K562 (cell line): ENCODE results near the gene RALA. TPM values are rescaled to one million over a fixed set of nuclear protein-coding genes. Genes with fewer than 3 reads are reported as not detected.

Source experiments
- ATAC-seq: fragments of 200-7000 bp; cut with Tn5 transposase; 3 replicates; pipeline ENCODE4 v1.9.1; 2020; ENCODE audit warnings: moderate library complexity
- BruUV-seq: library from RNA; stranded (reverse); fragments of 400-500 nt; replicated peaks from 2 replicates; lab custom pipeline; 2021; lab: Mats Ljungman, UMichigan
- CTCF ChIA-PET: fragments of 300-600 bp; formaldehyde crosslinking; extraction: SDS; loops from one replicate; lab custom pipeline; 2021; ENCODE audit warnings: low intra/inter-chr PET ratio; lab: Yijun Ruan, JAX
- POLR2A ChIA-PET: fragments of 300-600, 350-650 bp; sonication (Branson Sonifier 250); formaldehyde crosslinking; extraction: SDS; loops from one replicate; lab custom pipeline; 2021; ENCODE audit warnings: antibody characterized with exemption, inconsistent platforms; lab: Yijun Ruan, JAX
- DNase-seq, 4 experiments: peaks; one replicate each; pipeline versions ENCODE4 v3.0.0 to v3.0.0-alpha.2; 2011 to 2018; ENCODE audit warnings: low spot score in 3 of 4, mixed read lengths in 3 of 4; ENCODE audit errors: extremely low read depth in 1 of 4
- FAIRE-seq: peaks from 2 replicates; lab custom pipeline; 2011; peaks lifted over from hg19 to GRCh38; lab: Jason Lieb, UNC
- H2AFZ ChIP-seq: 2 replicates; pipeline ENCODE4 v1.6.0; 2011; ENCODE audit warnings: low read depth, low read length, control low read depth, inconsistent platforms
- H3K27ac ChIP-seq: fragments of 200-600 bp; 3 replicates; pipeline ENCODE4 v1.8.0; 2011; ENCODE audit warnings: low read depth, mild to moderate bottlenecking, control low read depth, inconsistent platforms, low read length, moderate library complexity, mixed read lengths; ENCODE audit errors: extremely low read depth
- H3K27me3 ChIP-seq, 2 experiments: fragments of 300-600 bp in 1 of 2; 2 replicates in 1 of 2; 3 replicates in 1 of 2; pipeline versions ENCODE4 v1.6.0 to v1.8.0; 2011; ENCODE audit warnings: inconsistent platforms in 2 of 2, low read length in 2 of 2, mild to moderate bottlenecking in 1 of 2, mixed read lengths in 1 of 2, moderate library complexity in 1 of 2; ENCODE audit not compliant: control insufficient read depth in 2 of 2, insufficient read depth in 2 of 2
- H3K36me3 ChIP-seq: fragments of 300-600 bp; 3 replicates; pipeline ENCODE4 v1.8.0; 2011; ENCODE audit warnings: mild to moderate bottlenecking, low read length, inconsistent platforms; ENCODE audit not compliant: control insufficient read depth, insufficient read depth
- H3K4me1 ChIP-seq, 2 experiments: fragments of 200-600 bp in 1 of 2; replicated peaks in 1 of 2; 2 replicates in 1 of 2; 3 replicates in 1 of 2; pipeline versions ENCODE4 v1.5.1 to v1.8.0; 2011; ENCODE audit warnings: inconsistent platforms in 2 of 2, low read length in 2 of 2, mild to moderate bottlenecking in 1 of 2, mixed read lengths in 1 of 2, moderate library complexity in 1 of 2; ENCODE audit not compliant: control insufficient read depth in 2 of 2, insufficient read depth in 2 of 2
- H3K4me2 ChIP-seq: 2 replicates; pipeline ENCODE4 v1.6.1; 2011; ENCODE audit warnings: low read length, control low read depth, inconsistent platforms, mixed read lengths; ENCODE audit not compliant: insufficient read depth
- H3K4me3 ChIP-seq: fragments of 200-600 bp; sonication (generic), shearing (Covaris generic); 2 replicates; pipeline ENCODE4 v1.5.1; 2016; ENCODE audit warnings: control low read depth, inconsistent platforms
- H3K79me2 ChIP-seq: fragments of 200-600 bp; 3 replicates; pipeline ENCODE4 v1.8.0; 2011; ENCODE audit warnings: low read length, inconsistent platforms; ENCODE audit not compliant: control insufficient read depth, insufficient read depth
- H3K9ac ChIP-seq, 2 experiments: 2 replicates each; pipeline versions ENCODE4 v1.6.0 to v1.6.1; 2011; ENCODE audit warnings: low read depth in 2 of 2, low read length in 2 of 2, control low read depth in 1 of 2, inconsistent platforms in 1 of 2, mild to moderate bottlenecking in 1 of 2, mixed read lengths in 1 of 2; ENCODE audit not compliant: insufficient read depth in 1 of 2
- H3K9me1 ChIP-seq: one replicate; pipeline ENCODE4 v1.6.0; 2011; ENCODE audit warnings: inconsistent platforms, mild to moderate bottlenecking, low read length, moderate library complexity; ENCODE audit not compliant: control insufficient read depth, insufficient read depth
- H3K9me3 ChIP-seq: replicated peaks from 2 replicates; pipeline ENCODE4 v1.5.1; 2011; ENCODE audit warnings: low read depth, low read length, inconsistent platforms; ENCODE audit not compliant: control insufficient read depth, insufficient read depth
- H4K20me1 ChIP-seq: replicated peaks from 2 replicates; pipeline ENCODE4 v1.6.1; 2011; ENCODE audit warnings: low read length, inconsistent platforms, mixed read lengths; ENCODE audit not compliant: control insufficient read depth, insufficient read depth
- ATF6 ChIP-seq: sonication (generic); formaldehyde crosslinking; IDR thresholded peaks from 2 replicates; pipeline ENCODE4 v1.4.0; 2020; ENCODE audit warnings: mild to moderate bottlenecking, missing genetic modification reagents
- BRCA1 ChIP-seq, 2 experiments: fragments of 450-650 bp in 1 of 2; sonication (generic) in 1 of 2; formaldehyde crosslinking in 1 of 2; IDR thresholded peaks; 2 replicates each; pipeline versions ENCODE4 v1.5.0 to v1.6.1; 2017 to 2020; ENCODE audit warnings: mild to moderate bottlenecking in 1 of 2, missing genetic modification reagents in 1 of 2
- EHMT2 ChIP-seq: fragments of 450-650 bp; IDR thresholded peaks from 2 replicates; pipeline ENCODE4 v1.6.1; 2018; ENCODE audit warnings: antibody characterized with exemption
- ETV6 ChIP-seq, 3 experiments: fragments of 150-350 bp in 1 of 3; sonication (generic) in 1 of 3; formaldehyde crosslinking in 1 of 3; IDR thresholded peaks; 2 replicates each; pipeline versions ENCODE4 v1.6.1 to v1.8.0; 2014 to 2022; ENCODE audit warnings: borderline replicate concordance in 2 of 3, low read depth in 2 of 3, antibody characterized with exemption in 1 of 3, low read length in 1 of 3, mild to moderate bottlenecking in 1 of 3, missing genetic modification reagents in 1 of 3
- LCOR ChIP-seq: sonication (generic); formaldehyde crosslinking; IDR thresholded peaks from 2 replicates; pipeline ENCODE4 v1.8.0; 2022; ENCODE audit warnings: mild to moderate bottlenecking, missing genetic modification reagents
- MXI1 ChIP-seq: IDR thresholded peaks from 2 replicates; pipeline ENCODE4 v1.6.1; 2011; ENCODE audit warnings: low read depth, mild to moderate bottlenecking, improper control_type of control experiment, low read length
- NR3C1 ChIP-seq: sonication (generic); formaldehyde crosslinking; IDR thresholded peaks from 2 replicates; pipeline ENCODE4 v1.8.1; 2022; ENCODE audit warnings: missing genetic modification reagents
- PHB ChIP-seq: fragments of 250-450 bp; sonication (Bioruptor Pico); IDR thresholded peaks from 2 replicates; pipeline ENCODE4 v1.5.0; 2021
- POLR2AphosphoS2 ChIP-seq: IDR thresholded peaks from 2 replicates; pipeline ENCODE4 v1.6.1; 2012; ENCODE audit warnings: low read length, improper control_type of control experiment
- ZFP30 ChIP-seq: fragments of 250-450 bp; sonication (Bioruptor Pico); IDR thresholded peaks from 2 replicates; pipeline ENCODE4 v1.8.0; 2022; ENCODE audit warnings: moderate library complexity, mild to moderate bottlenecking, inconsistent platforms, borderline replicate concordance
- ZNF282 ChIP-seq: sonication (generic); formaldehyde crosslinking; IDR thresholded peaks from 2 replicates; pipeline ENCODE4 v1.8.1; 2023; ENCODE audit warnings: missing genetic modification reagents
- ZNF3 ChIP-seq: fragments of 250-450 bp; sonication (Bioruptor Pico); IDR thresholded peaks from 2 replicates; pipeline ENCODE4 v1.5.0; 2021; ENCODE audit warnings: mild to moderate bottlenecking, moderate library complexity
- ZNF436 ChIP-seq: fragments of 250-450, 450-650 bp; sonication (Bioruptor Pico); formaldehyde crosslinking; IDR thresholded peaks from 2 replicates; pipeline ENCODE4 v1.7.0; 2020; ENCODE audit warnings: mild to moderate bottlenecking
- ZNF76 ChIP-seq: fragments of 250-450 bp; sonication (Bioruptor Pico); IDR thresholded peaks from 2 replicates; pipeline ENCODE4 v1.4.0; 2020; ENCODE audit warnings: mild to moderate bottlenecking, moderate library complexity, borderline replicate concordance
- WGBS: fragments of 100-300 bp; shearing (Covaris generic); methylation state at CpG from one replicate; pipeline ENCODE4 v1.1.6; 2016; ENCODE audit warnings: low coverage, mixed read lengths; ENCODE audit not compliant: insufficient coverage; ENCODE audit errors: missing lambda C conversion rate; 5-methylcytosine and 5-hydroxymethylcytosine counted together
- in situ Hi-C: fragments of 300-500 bp; cut with MboI; formaldehyde crosslinking; loops from 4 replicates; pipeline ENCODE4 v1.15.0; 2018; ENCODE audit warnings: inconsistent platforms, mixed read lengths
- intact Hi-C: fragments of 100-400 bp; cut with micrococcal nuclease; formaldehyde crosslinking; loops from 2 replicates; pipeline ENCODE4 v1.14.2; 2022
- polyA plus RNA-seq, 8 experiments: library from polyadenylated mRNA; depleted of rRNA in 4 of 8; stranded (reverse) in 5 of 8; unstranded in 3 of 8; fragments of >200 nt; fragmentation: Nextera tagmentation in 2 of 8; fragmentation: Illumina TruSeq in 1 of 8; extraction: Ambion mirVana in 2 of 8; extraction: Trizol in 1 of 8; gene quantifications; 2 replicates each; pipeline versions ENCODE4 v1.2.1 to v1.2.3, GENCODE V29; 2011 to 2014; ENCODE audit warnings: inconsistent platforms in 1 of 8, missing spikeins in 1 of 8
- total RNA-seq, 7 experiments: library from RNA; depleted of rRNA in 6 of 7; stranded (reverse); fragments of >200 nt in 6 of 7; fragmentation: Illumina TruSeq in 2 of 7; extraction: Trizol in 2 of 7; gene quantifications; 2 replicates each; pipeline versions ENCODE4 v1.2.1 to v1.2.3, GENCODE V29; 2011 to 2021; ENCODE audit warnings: low replicate concordance in 1 of 7
- TF ChIP-seq, protein P1 (sequence below): fragments of 250-450 bp; sonication (Bioruptor Pico); IDR thresholded peaks from 2 replicates; pipeline ENCODE4 v1.5.1; 2021; ENCODE audit warnings: mild to moderate bottlenecking
- TF ChIP-seq, protein P2 (sequence below): sonication (generic); formaldehyde crosslinking; IDR thresholded peaks from 2 replicates; pipeline ENCODE4 v1.8.1; 2023; ENCODE audit warnings: mild to moderate bottlenecking, missing genetic modification reagents

Gene RALA
- total and polyA plus RNA-seq, 9 of the 15 experiments (the other 6 are each of a cell fraction or from before 2014, with no cell fraction given) = 7.2 to 28.0 (median 25.7) TPM

GRCh38 chr7:39741942-39742623 is 118.7 kb downstream of the RALA start:
- no peak overlapping the region for H3K27ac ChIP-seq
- in situ Hi-C loops (loop anchor here (5.0 kb wide), 1 partner anchor 160 kb away; no protein-coding TSS in a partner anchor), intact Hi-C loops (loop anchor here (1.0 to 5.0 kb wide), 2 partner anchors 120 to 162 kb away; partner anchors contain the start of gene RALA)
- no peak overlapping the region for H3K4me3 ChIP-seq
- H3K79me2 ChIP-seq = no peaks in the 10 kb centered on the region
- H3K9ac ChIP-seq = no peak overlapping the region
- no peaks in the 10 kb centered on the region for H4K20me1 ChIP-seq
- H2AFZ ChIP-seq = no peak overlapping the region
- H3K4me1 ChIP-seq = no peaks in the 10 kb centered on the region
- no peaks in the 10 kb centered on the region for H3K9me1 ChIP-seq
- no peak overlapping the region for H3K4me2 ChIP-seq
- CTCF ChIA-PET = interaction anchor here (0.5 to 3.1 kb wide), 2 partner anchors 161 to 174 kb away, joined by 3 to 21 read pairs; no protein-coding TSS in a partner anchor
- 70% methylated on average over 5 of the region's 13 CpGs for WGBS
- no TSS peak for BruUV-seq
- FAIRE-seq (peak; percentile 74), ATAC-seq (peak; percentile 94), DNase-seq (peak; percentile 50 to 71 (median 58))
- no peaks in the 10 kb centered on the region for H3K27me3 ChIP-seq
- no peaks in the 10 kb centered on the region for H3K36me3 ChIP-seq
- H3K9me3 ChIP-seq = no peaks in the 10 kb centered on the region
- POLR2A ChIA-PET = interaction anchor here (1.0 to 1.5 kb wide), 5 partner anchors 9 to 167 kb away, joined by 3 to 5 read pairs (median 4); no protein-coding TSS in a partner anchor
- TF ChIP-seq EHMT2 = no peak
- no peak for TF ChIP-seq ETV6 (IDR thresholded peaks at IDR 0.05; ENCODE audit: borderline replicate concordance in 1 of 2, low read depth in 2 of 2, low read length in 1 of 2)
- TF ChIP-seq ETV6 (CRISPR knock-in tag; IDR thresholded peaks at IDR 0.05; ENCODE audit: borderline replicate concordance) = no peak
- no peak for TF ChIP-seq MXI1
- no peak for TF ChIP-seq ZNF282 (CRISPR knock-in tag)
- TF ChIP-seq ATF6 (CRISPR knock-in tag) = no peak
- TF ChIP-seq, protein P1, sequence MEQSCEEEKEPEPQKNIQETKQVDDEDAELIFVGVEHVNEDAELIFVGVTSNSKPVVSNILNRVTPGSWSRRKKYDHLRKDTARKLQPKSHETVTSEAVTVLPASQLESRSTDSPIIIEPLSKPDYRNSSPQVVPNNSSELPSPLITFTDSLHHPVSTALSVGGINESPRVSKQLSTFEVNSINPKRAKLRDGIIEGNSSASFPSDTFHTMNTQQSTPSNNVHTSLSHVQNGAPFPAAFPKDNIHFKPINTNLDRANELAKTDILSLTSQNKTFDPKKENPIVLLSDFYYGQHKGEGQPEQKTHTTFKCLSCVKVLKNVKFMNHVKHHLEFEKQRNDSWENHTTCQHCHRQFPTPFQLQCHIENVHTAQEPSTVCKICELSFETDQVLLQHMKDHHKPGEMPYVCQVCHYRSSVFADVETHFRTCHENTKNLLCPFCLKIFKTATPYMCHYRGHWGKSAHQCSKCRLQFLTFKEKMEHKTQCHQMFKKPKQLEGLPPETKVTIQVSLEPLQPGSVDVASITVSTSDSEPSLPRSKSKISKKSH (CRISPR knock-in tag) = no peak
- 0 out of 2 replicates have a peak, but pooled peaks have one; percentile 38 for TF ChIP-seq LCOR (CRISPR knock-in tag)
- no peak for TF ChIP-seq POLR2AphosphoS2
- TF ChIP-seq ZNF3 (CRISPR knock-in tag) = no peak
- TF ChIP-seq, protein P2, sequence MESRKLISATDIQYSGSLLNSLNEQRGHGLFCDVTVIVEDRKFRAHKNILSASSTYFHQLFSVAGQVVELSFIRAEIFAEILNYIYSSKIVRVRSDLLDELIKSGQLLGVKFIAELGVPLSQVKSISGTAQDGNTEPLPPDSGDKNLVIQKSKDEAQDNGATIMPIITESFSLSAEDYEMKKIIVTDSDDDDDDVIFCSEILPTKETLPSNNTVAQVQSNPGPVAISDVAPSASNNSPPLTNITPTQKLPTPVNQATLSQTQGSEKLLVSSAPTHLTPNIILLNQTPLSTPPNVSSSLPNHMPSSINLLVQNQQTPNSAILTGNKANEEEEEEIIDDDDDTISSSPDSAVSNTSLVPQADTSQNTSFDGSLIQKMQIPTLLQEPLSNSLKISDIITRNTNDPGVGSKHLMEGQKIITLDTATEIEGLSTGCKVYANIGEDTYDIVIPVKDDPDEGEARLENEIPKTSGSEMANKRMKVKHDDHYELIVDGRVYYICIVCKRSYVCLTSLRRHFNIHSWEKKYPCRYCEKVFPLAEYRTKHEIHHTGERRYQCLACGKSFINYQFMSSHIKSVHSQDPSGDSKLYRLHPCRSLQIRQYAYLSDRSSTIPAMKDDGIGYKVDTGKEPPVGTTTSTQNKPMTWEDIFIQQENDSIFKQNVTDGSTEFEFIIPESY (CRISPR knock-in tag) = peak; percentile 26; the same call in 1 of the 2 replicates
- no peak for TF ChIP-seq ZNF436 (CRISPR knock-in tag)
- TF ChIP-seq BRCA1 (IDR thresholded peaks at IDR 0.05) = no peak
- no peak for TF ChIP-seq BRCA1 (CRISPR knock-in tag; IDR thresholded peaks at IDR 0.05)
- no peak for TF ChIP-seq ZNF76
- no peak for TF ChIP-seq ZFP30 (CRISPR knock-in tag)
- no peak for TF ChIP-seq PHB (CRISPR knock-in tag)
- TF ChIP-seq NR3C1 (CRISPR knock-in tag) = no peak
